Measurements from ENCODE around the gene RHBDD3. TPM values are rescaled to one million over a fixed set of nuclear protein-coding genes. Genes with fewer than 3 reads are reported as not detected.

Gene RHBDD3
- total and polyA plus RNA-seq, 9 of the 15 experiments (the other 6 are each of a cell fraction or from before 2014, with no cell fraction given) = 0.32 to 35.6 (median 14.0) TPM

DNA sequence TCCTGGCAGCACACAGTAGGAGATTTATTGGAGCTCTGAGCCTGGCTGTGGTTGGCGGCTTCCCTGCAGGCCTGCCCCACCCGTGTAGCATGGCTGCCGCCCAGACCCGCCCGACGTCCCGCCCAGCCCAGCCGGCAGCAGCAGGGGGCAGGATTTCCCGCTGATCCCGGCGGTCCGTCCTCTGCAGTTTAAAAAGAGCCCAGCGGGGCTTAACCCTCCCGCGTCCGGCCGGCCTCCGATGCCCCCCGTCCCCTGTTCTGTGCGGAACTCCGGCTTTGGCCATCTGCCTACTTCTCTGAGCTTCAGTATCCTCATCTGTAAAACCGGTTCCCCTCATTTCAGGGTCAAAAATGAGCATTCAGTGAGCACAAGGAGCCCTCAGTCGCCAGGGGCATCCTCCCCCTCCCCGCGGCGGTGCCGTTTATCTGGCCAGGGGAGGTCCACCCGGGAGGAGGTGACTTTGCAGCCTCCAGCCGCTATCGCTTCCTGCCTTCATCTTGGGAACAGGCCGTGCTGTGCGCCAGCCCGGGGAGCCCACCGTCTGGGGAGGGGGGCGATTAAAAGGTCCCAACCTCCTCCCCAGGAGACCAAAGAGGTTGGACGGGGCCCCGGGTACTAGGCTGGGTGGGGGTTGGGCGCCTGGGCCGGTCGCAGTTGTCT, 38.5 kb upstream of the RHBDD3 start, which contains the start of gene GAS2L1 (continued):
- TF ChIP-seq YY1 (IDR thresholded peaks at IDR 0.05; ENCODE audit: borderline replicate concordance in 1 of 3, control insufficient read depth in 1 of 3, extremely low read depth in 1 of 3, insufficient read depth in 3 of 3, insufficient read length in 1 of 3, insufficient replicate concordance in 2 of 3, low read depth in 1 of 3, low read length in 2 of 3) (peak in 2 of 3 experiments; percentile 70 to 88), RCOR1 (IDR thresholded peaks at IDR 0.05; ENCODE audit: borderline replicate concordance in 1 of 2, low read depth in 2 of 2, low read length in 2 of 2) (peak in 1 of 2 experiments; percentile 47; a peak in 1 of 4 replicates), ADNP (tag; IDR thresholded peaks at IDR 0.05) (0 out of 2 replicates have a peak, but pooled peaks have one; percentile 28), HDAC1 (IDR thresholded peaks at IDR 0.05) (peak in 1 of 2 experiments; percentile 36; a peak in 1 of 4 replicates), TAF9B (IDR thresholded peaks at IDR 0.05; ENCODE audit: partially characterized antibody) (peak; percentile 34), KHSRP (IDR thresholded peaks at IDR 0.05) (no peak), CEBPG (CRISPR knock-in tag; IDR thresholded peaks at IDR 0.05) (no peak), CEBPG (tag; conservative IDR thresholded peaks at IDR 0.05 in 1 of 2, IDR thresholded peaks at IDR 0.05 in 1 of 2) (no peak), SMARCA4 (IDR thresholded peaks at IDR 0.05) (peak; percentile 50; the same call in 1 of the 2 replicates), ZFP30 (CRISPR knock-in tag; IDR thresholded peaks at IDR 0.05; ENCODE audit: borderline replicate concordance) (no peak), L3MBTL2 (IDR thresholded peaks at IDR 0.05) (peak; percentile 59; the same call in 1 of the 2 replicates), TBP (optimal IDR thresholded peaks at IDR 0.05; ENCODE audit: low read depth, low read length) (peak; percentile 9), GTF2E2 (tag; IDR thresholded peaks at IDR 0.05) (peak; percentile 48; the same call in 1 of the 2 replicates), NCOR1 (IDR thresholded peaks at IDR 0.05) (0 out of 2 replicates have a peak, but pooled peaks have one; percentile 25), NFE2 (IDR thresholded peaks at IDR 0.05; ENCODE audit: low read depth) (0 out of 2 replicates have a peak, but pooled peaks have one; percentile 47), NONO (IDR thresholded peaks at IDR 0.05; ENCODE audit: low read depth in 2 of 2, low read length in 1 of 2) (peak in 1 of 2 experiments; percentile 5; a peak in 1 of 4 replicates), HNRNPLL (IDR thresholded peaks at IDR 0.05; ENCODE audit: low read depth, low read length, poor library complexity, severe bottlenecking) (no peak), HNRNPH1 (optimal IDR thresholded peaks at IDR 0.05; ENCODE audit: low read depth, low read length) (no peak), BRD9 (IDR thresholded peaks at IDR 0.05; ENCODE audit: low read depth, partially characterized antibody) (peak; percentile 41), HDAC2 (IDR thresholded peaks at IDR 0.05) (peak; percentile 87; the same call in 1 of the 2 replicates), MNT (conservative IDR thresholded peaks at IDR 0.05) (peak; percentile 27 to 67; a peak in 2 of 4 replicates), NCOA1 (IDR thresholded peaks at IDR 0.05; ENCODE audit: low read depth) (0 out of 2 replicates have a peak, but pooled peaks have one; percentile 46), MTA1 (IDR thresholded peaks at IDR 0.05; ENCODE audit: borderline replicate concordance) (0 out of 2 replicates have a peak, but pooled peaks have one; percentile 58), ETV1 (tag; conservative IDR thresholded peaks at IDR 0.05; ENCODE audit: low read depth) (peak; percentile 53; the same call in 1 of the 2 replicates), ZBTB17 (CRISPR knock-in tag; IDR thresholded peaks at IDR 0.05) (no peak), SRSF7 (optimal IDR thresholded peaks at IDR 0.05; ENCODE audit: low read depth, low read length) (no peak)
- TF ChIP-seq, protein P1, sequence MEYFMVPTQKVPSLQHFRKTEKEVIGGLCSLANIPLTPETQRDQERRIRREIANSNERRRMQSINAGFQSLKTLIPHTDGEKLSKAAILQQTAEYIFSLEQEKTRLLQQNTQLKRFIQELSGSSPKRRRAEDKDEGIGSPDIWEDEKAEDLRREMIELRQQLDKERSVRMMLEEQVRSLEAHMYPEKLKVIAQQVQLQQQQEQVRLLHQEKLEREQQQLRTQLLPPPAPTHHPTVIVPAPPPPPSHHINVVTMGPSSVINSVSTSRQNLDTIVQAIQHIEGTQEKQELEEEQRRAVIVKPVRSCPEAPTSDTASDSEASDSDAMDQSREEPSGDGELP (CRISPR knock-in tag; IDR thresholded peaks at IDR 0.05; ENCODE audit: borderline replicate concordance) = peak; percentile 87

Measured in K562 (cell line).